Endothelial cell of umbilical vein (primary cell): ENCODE data around the gene TUBB2A. TPM values are rescaled to one million over a fixed set of nuclear protein-coding genes. Genes with fewer than 3 reads are reported as not detected.

Source experiments
- BruUV-seq: library from RNA; stranded (reverse); fragments of 400-500 nt; replicated peaks from 2 replicates; lab custom pipeline; 2021; lab: Mats Ljungman, UMichigan
- CTCF ChIA-PET: fragments of 300-600, 350-600 bp; sonication (Branson Sonifier 250); formaldehyde crosslinking; loops from one replicate; lab custom pipeline; 2021; ENCODE audit warnings: antibody characterized with exemption, inconsistent platforms; lab: Charles Lee
- POLR2A ChIA-PET: fragments of 300-600, 350-600 bp; sonication (Branson Sonifier 250); formaldehyde crosslinking; loops from one replicate; lab custom pipeline; 2021; ENCODE audit warnings: antibody characterized with exemption, inconsistent platforms; lab: Charles Lee
- DNase-seq: peaks from one replicate; pipeline ENCODE4 v3.0.0-alpha.2; 2011; ENCODE audit warnings: low read depth, low spot score
- FAIRE-seq: peaks from 2 replicates; lab custom pipeline; 2011; peaks lifted over from hg19 to GRCh38; lab: Jason Lieb, UNC
- H2AFZ ChIP-seq: 2 replicates; pipeline ENCODE4 v1.6.0; 2012; ENCODE audit warnings: low read depth, low read length, control low read depth, inconsistent platforms
- H3K27ac ChIP-seq: 2 replicates; pipeline ENCODE4 v1.5.1; 2011; ENCODE audit warnings: low read depth, mild to moderate bottlenecking, control low read depth, low read length, moderate library complexity; ENCODE audit not compliant: insufficient read depth
- H3K27me3 ChIP-seq, 2 experiments: 2 replicates each; pipeline versions ENCODE4 v1.6.0 to v1.6.1; 2011; ENCODE audit warnings: low read length in 2 of 2, mixed read lengths in 1 of 2; ENCODE audit not compliant: control insufficient read depth in 2 of 2, insufficient read depth in 2 of 2
- H3K36me3 ChIP-seq, 2 experiments: 2 replicates in 1 of 2; 3 replicates in 1 of 2; pipeline ENCODE4 v1.5.1; 2011; ENCODE audit warnings: low read length in 2 of 2, mild to moderate bottlenecking in 1 of 2, moderate library complexity in 1 of 2; ENCODE audit not compliant: control insufficient read depth in 2 of 2, insufficient read depth in 2 of 2; ENCODE audit errors: extremely low read depth in 1 of 2
- H3K4me1 ChIP-seq: 3 replicates; pipeline ENCODE4 v1.5.1; 2011; ENCODE audit warnings: mild to moderate bottlenecking, low read length; ENCODE audit not compliant: control insufficient read depth, insufficient read depth; ENCODE audit errors: extremely low read depth
- H3K4me2 ChIP-seq: 2 replicates; pipeline ENCODE4 v1.6.1; 2011; ENCODE audit warnings: low read length, control low read depth, mixed read lengths; ENCODE audit not compliant: insufficient read depth
- H3K4me3 ChIP-seq, 3 experiments: fragments of 200-600 bp in 1 of 3; sonication (generic), shearing (Covaris generic) in 1 of 3; replicated peaks in 1 of 3; 2 replicates each; pipeline ENCODE4 v1.5.1; 2011 to 2016; ENCODE audit warnings: control low read depth in 3 of 3, low read length in 3 of 3, mild to moderate bottlenecking in 2 of 3, inconsistent platforms in 1 of 3, low read depth in 1 of 3, moderate library complexity in 1 of 3; ENCODE audit not compliant: insufficient read depth in 1 of 3
- H3K79me2 ChIP-seq: 2 replicates; pipeline ENCODE4 v1.6.0; 2012; ENCODE audit warnings: low read length, inconsistent platforms; ENCODE audit not compliant: control insufficient read depth, insufficient read depth
- H3K9ac ChIP-seq: replicated peaks from 2 replicates; pipeline ENCODE3; 2011; ENCODE audit warnings: low read length, control low read depth; ENCODE audit not compliant: insufficient read depth; ENCODE audit errors: extremely low read depth
- H3K9me1 ChIP-seq: replicated peaks from 3 replicates; pipeline ENCODE4 v1.6.0; 2011; ENCODE audit warnings: mild to moderate bottlenecking, low read length; ENCODE audit not compliant: control insufficient read depth, insufficient read depth; ENCODE audit errors: extremely low read depth
- H3K9me3 ChIP-seq: replicated peaks from 2 replicates; pipeline ENCODE4 v1.5.1; 2012; ENCODE audit warnings: low read length, inconsistent platforms; ENCODE audit not compliant: control insufficient read depth, insufficient read depth
- H4K20me1 ChIP-seq: replicated peaks from 2 replicates; pipeline ENCODE3; 2011; ENCODE audit warnings: mild to moderate bottlenecking, low read length; ENCODE audit not compliant: control insufficient read depth, insufficient read depth; ENCODE audit errors: extremely low read depth
- EZH2 ChIP-seq: IDR thresholded peaks from 2 replicates; pipeline ENCODE4 v1.6.1; 2012; ENCODE audit warnings: borderline replicate concordance, low read depth, mild to moderate bottlenecking, moderate library complexity, low read length, inconsistent platforms; ENCODE audit not compliant: severe bottlenecking
- FOS ChIP-seq: IDR thresholded peaks from 2 replicates; pipeline ENCODE4 v1.6.1; 2011; ENCODE audit warnings: mild to moderate bottlenecking, low read length, moderate library complexity, borderline replicate concordance; ENCODE audit not compliant: insufficient read depth
- GATA2 ChIP-seq: IDR thresholded peaks from 2 replicates; pipeline ENCODE4 v1.7.0; 2011; ENCODE audit warnings: low read depth, mild to moderate bottlenecking, moderate library complexity, mixed read lengths, low read length; ENCODE audit not compliant: insufficient read length, insufficient read depth
- JUN ChIP-seq: IDR thresholded peaks from 2 replicates; pipeline ENCODE4 v1.6.1; 2011; ENCODE audit warnings: borderline replicate concordance, low read depth; ENCODE audit not compliant: insufficient read length, insufficient read depth
- MYC ChIP-seq: IDR thresholded peaks from one replicate; pipeline ENCODE4 v1.6.1; 2011; ENCODE audit warnings: mild to moderate bottlenecking, low read depth, low read length
- POLR2A ChIP-seq: IDR thresholded peaks from 2 replicates; pipeline ENCODE4 v1.6.1; 2012; ENCODE audit warnings: low read depth, mild to moderate bottlenecking, control low read depth, low read length
- POLR2AphosphoS5 ChIP-seq: IDR thresholded peaks from 2 replicates; pipeline ENCODE4 v1.6.1; 2012; ENCODE audit warnings: low read depth, mild to moderate bottlenecking, control low read depth, low read length, moderate library complexity; ENCODE audit not compliant: insufficient read depth
- dilution Hi-C: fragments of 300-500 bp; cut with MboI; formaldehyde crosslinking; loops from one replicate; pipeline ENCODE4 v1.15.0; 2019; ENCODE audit warnings: low sequenced_read_pairs; ENCODE audit not compliant: extremely low pct_ligation_motif_present
- intact Hi-C: fragments of 100-400 bp; cut with micrococcal nuclease; formaldehyde crosslinking; loops from one replicate; pipeline ENCODE4 v1.10.0; 2022
- polyA plus RNA-seq, 4 experiments: library from polyadenylated mRNA; depleted of rRNA in 3 of 4; stranded (reverse) in 3 of 4; unstranded in 1 of 4; fragments of >200 nt; gene quantifications; 2 replicates each; pipeline versions ENCODE4 v1.2.1 to v1.2.3, GENCODE V29; 2011 to 2012; ENCODE audit warnings: missing spikeins in 1 of 4
- total RNA-seq: library from RNA; stranded (reverse); gene quantifications from 2 replicates; pipeline ENCODE4 v1.2.3, GENCODE V29; 2021
- TF ChIP-seq, protein P1 (sequence below): IDR thresholded peaks from 2 replicates; pipeline ENCODE4 v1.6.1; 2011; ENCODE audit not compliant: insufficient read depth, insufficient read length
- TF ChIP-seq, protein P2 (sequence below), 2 donors: IDR thresholded peaks; 1 replicate in 1 of 2; 2 replicates in 1 of 2; pipeline ENCODE4 v1.5.1; 2011; ENCODE audit warnings: low read length in 2 of 2, mild to moderate bottlenecking in 2 of 2, moderate library complexity in 2 of 2, control low read depth in 1 of 2, inconsistent platforms in 1 of 2, low read depth in 1 of 2; ENCODE audit not compliant: insufficient read depth in 1 of 2; ENCODE audit errors: extremely low read depth in 1 of 2

TUBB2A gene
- total and polyA plus RNA-seq, 2 donors (not counting 3 experiments of a cell fraction or from before 2014, with no cell fraction given), result 80.3 to 99.2 TPM

DNA sequence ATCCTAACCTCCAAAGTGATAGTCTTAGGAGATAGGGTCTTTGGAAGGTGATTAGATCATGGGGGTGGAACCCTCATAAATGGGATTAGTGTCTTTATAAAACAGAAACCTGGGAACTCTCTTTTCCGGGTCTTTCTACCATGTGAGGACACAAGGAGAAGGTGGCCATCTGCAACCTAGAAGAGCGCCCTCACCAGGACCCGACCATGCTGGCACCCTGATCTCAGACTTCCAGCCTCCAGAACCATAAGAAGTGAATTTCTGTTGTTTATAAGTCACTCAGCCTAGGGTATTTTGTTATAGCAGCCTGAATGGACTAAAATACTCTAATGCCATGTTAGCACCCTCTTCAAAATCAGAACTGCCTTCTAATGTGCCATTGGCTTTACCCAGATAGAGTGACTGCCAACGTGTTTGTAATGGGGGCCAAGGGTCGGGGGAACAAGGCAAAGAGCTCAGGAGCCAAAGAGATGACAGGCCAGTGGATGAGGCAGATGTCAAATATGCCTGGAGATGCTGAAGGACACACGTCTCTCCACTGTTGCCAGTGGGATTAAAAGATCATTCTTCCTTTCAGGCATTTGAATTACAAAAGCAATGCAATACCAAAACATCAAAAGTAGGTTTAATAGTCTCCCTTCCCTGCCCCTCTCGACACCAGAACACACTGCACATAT lies 49.1 kb upstream of the TUBB2A start:
- no peak for DNase-seq
- H3K9me1 ChIP-seq, result no peaks in the 10 kb centered on the region
- intact Hi-C loops (no loop called here), dilution Hi-C loops (no loop called here)
- ChIA-PET CTCF (interaction anchor here (2.6 kb wide), 1 partner anchor 45 kb away, joined by 7 read pairs; no protein-coding TSS in a partner anchor), POLR2A (no interaction called here)
- H3K27ac ChIP-seq, result no peak overlapping the region
- no peaks in the 10 kb centered on the region for H4K20me1 ChIP-seq
- TF ChIP-seq POLR2AphosphoS5, result no peak
- TF ChIP-seq, protein P1, sequence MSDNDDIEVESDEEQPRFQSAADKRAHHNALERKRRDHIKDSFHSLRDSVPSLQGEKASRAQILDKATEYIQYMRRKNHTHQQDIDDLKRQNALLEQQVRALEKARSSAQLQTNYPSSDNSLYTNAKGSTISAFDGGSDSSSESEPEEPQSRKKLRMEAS, result no peak
- TF ChIP-seq, protein P2, sequence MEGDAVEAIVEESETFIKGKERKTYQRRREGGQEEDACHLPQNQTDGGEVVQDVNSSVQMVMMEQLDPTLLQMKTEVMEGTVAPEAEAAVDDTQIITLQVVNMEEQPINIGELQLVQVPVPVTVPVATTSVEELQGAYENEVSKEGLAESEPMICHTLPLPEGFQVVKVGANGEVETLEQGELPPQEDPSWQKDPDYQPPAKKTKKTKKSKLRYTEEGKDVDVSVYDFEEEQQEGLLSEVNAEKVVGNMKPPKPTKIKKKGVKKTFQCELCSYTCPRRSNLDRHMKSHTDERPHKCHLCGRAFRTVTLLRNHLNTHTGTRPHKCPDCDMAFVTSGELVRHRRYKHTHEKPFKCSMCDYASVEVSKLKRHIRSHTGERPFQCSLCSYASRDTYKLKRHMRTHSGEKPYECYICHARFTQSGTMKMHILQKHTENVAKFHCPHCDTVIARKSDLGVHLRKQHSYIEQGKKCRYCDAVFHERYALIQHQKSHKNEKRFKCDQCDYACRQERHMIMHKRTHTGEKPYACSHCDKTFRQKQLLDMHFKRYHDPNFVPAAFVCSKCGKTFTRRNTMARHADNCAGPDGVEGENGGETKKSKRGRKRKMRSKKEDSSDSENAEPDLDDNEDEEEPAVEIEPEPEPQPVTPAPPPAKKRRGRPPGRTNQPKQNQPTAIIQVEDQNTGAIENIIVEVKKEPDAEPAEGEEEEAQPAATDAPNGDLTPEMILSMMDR (IDR thresholded peaks at IDR 0.05; ENCODE audit: extremely low read depth in 1 of 2, insufficient read depth in 1 of 2, low read depth in 1 of 2, low read length in 2 of 2), result no peak
- no peak for TF ChIP-seq FOS
- TF ChIP-seq MYC, result no peak
- no peak for TF ChIP-seq EZH2
- TF ChIP-seq POLR2A, result no peak
- TF ChIP-seq GATA2, result no peak
- no peak for TF ChIP-seq JUN
- H3K4me3 ChIP-seq, result no peak overlapping the region
- no peak overlapping the region for H2AFZ ChIP-seq
- no peak overlapping the region for H3K9ac ChIP-seq
- peaks cover 10 to 12% of the 10 kb centered on the region in 2 experiments for H3K27me3 ChIP-seq
- FAIRE-seq, result no peak
- H3K4me1 ChIP-seq, result no peaks in the 10 kb centered on the region
- no peaks in the 10 kb centered on the region for H3K36me3 ChIP-seq
- no TSS peak for BruUV-seq
- no peaks in the 10 kb centered on the region for H3K9me3 ChIP-seq
- H3K4me2 ChIP-seq, result no peak overlapping the region
- H3K79me2 ChIP-seq, result no peaks in the 10 kb centered on the region
